ENCODE measurements around the gene RIMBP2.

GRCh38 chr12:130571734-130572133, 144.4 kb downstream of the RIMBP2 start:
- TF ChIP-seq GABPA (IDR thresholded peaks at IDR 0.05; ENCODE audit: low read depth), result no peak
- no peak for TF ChIP-seq CTCF (IDR thresholded peaks at IDR 0.05)
- TF ChIP-seq POLR2AphosphoS5 (IDR thresholded peaks at IDR 0.05; ENCODE audit: low read depth, low read length), result no peak
- TF ChIP-seq EP300 (IDR thresholded peaks at IDR 0.05; ENCODE audit: borderline replicate concordance in 1 of 2, low read depth in 1 of 2, low read length in 1 of 2), result no peak
- no peak for TF ChIP-seq FOXM1 (IDR thresholded peaks at IDR 0.05; ENCODE audit: low read depth)
- no peak for TF ChIP-seq REST (IDR thresholded peaks at IDR 0.05; ENCODE audit: low read depth, low read length)
- no peak for TF ChIP-seq PBX3 (IDR thresholded peaks at IDR 0.05)
- TF ChIP-seq MAX (IDR thresholded peaks at IDR 0.05; ENCODE audit: low read depth), result no peak
- no peak for TF ChIP-seq NFIC (IDR thresholded peaks at IDR 0.05; ENCODE audit: borderline replicate concordance)
- no peak for TF ChIP-seq FOXJ3 (CRISPR knock-in tag; IDR thresholded peaks at IDR 0.05)
- no peak for TF ChIP-seq RFX5 (IDR thresholded peaks at IDR 0.05; ENCODE audit: low read length)

All from SK-N-SH (cell line).